Upper lobe of right lung (tissue), 1 donor: Measurements from ENCODE around the gene GRK3. TPM values are rescaled to one million over a fixed set of nuclear protein-coding genes. Genes with fewer than 3 reads are reported as not detected.

ENCODE experiments used
- ATAC-seq: fragments of 200-7000 bp; cut with Tn5 transposase; one replicate; pipeline ENCODE4 v1.9.1; 2020; ENCODE audit warnings: mild to moderate bottlenecking, moderate library complexity
- DNase-seq: peaks from one replicate; pipeline ENCODE4 v3.0.0-alpha.2; 2020
- H3K27ac ChIP-seq: fragments of 200-600 bp; one replicate; pipeline ENCODE4 v1.8.0; 2022
- H3K27me3 ChIP-seq: fragments of 200-600 bp; one replicate; pipeline ENCODE4 v1.8.0; 2022; ENCODE audit warnings: mild to moderate bottlenecking
- H3K36me3 ChIP-seq: fragments of 200-600 bp; one replicate; pipeline ENCODE4 v1.8.0; 2022
- H3K4me1 ChIP-seq: fragments of 200-600 bp; one replicate; pipeline ENCODE4 v1.8.0; 2022
- H3K4me3 ChIP-seq: fragments of 200-600 bp; one replicate; pipeline ENCODE4 v1.8.0; 2022; ENCODE audit warnings: mild to moderate bottlenecking
- H3K9me3 ChIP-seq: fragments of 200-600 bp; one replicate; pipeline ENCODE4 v1.8.0; 2022
- intact Hi-C: fragments of 100-400 bp; cut with DNase I; formaldehyde crosslinking; loops from one replicate; pipeline ENCODE4 v1.11.0; 2022
- total RNA-seq: library from RNA; stranded (reverse); fragmentation: NEBNext Ultra II Directional; extraction: Animal tissue kit (Norgen Biotek cat#: 25700); gene quantifications from one replicate; pipeline ENCODE4 v1.2.1, GENCODE V29; 2021
- TF ChIP-seq, protein P1 (sequence below): fragments of 200-600 bp; IDR thresholded peaks from one replicate; pipeline ENCODE4 v1.8.0; 2022; ENCODE audit warnings: antibody characterized with exemption
- donor health status: DM: no; HTN: yes; CAD: no; lungs with severe emphysema.

GRK3 gene
- total RNA-seq, 1 donor from 2014 or later: 26.0 TPM

DNA sequence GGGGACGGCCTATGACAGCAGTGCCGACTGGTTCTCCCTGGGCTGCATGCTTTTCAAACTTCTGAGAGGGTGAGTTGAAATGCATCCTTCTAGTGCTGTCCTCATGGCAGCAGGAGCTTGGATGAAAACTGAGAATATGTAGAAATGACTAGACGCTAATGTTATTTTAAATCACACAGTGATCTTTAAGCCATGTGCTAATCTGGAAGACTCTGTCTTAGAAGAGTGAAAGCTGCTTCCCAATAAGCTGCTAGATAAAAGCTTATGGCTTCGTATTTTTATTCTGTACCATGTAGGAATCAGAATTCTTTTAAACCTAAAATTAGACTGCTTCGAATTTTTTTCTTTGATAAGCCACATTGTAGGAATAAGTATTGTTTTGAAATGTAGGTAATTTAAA is 130.7 kb downstream of the GRK3 start:
- peaks cover 15% of the 10 kb centered on the region for H3K36me3 ChIP-seq
- no peak overlapping the region for H3K27ac ChIP-seq
- H3K9me3 ChIP-seq: no peaks in the 10 kb centered on the region
- DNase-seq: no peak
- no peaks in the 10 kb centered on the region for H3K27me3 ChIP-seq
- intact Hi-C loops: no loop called here
- TF ChIP-seq, protein P1, sequence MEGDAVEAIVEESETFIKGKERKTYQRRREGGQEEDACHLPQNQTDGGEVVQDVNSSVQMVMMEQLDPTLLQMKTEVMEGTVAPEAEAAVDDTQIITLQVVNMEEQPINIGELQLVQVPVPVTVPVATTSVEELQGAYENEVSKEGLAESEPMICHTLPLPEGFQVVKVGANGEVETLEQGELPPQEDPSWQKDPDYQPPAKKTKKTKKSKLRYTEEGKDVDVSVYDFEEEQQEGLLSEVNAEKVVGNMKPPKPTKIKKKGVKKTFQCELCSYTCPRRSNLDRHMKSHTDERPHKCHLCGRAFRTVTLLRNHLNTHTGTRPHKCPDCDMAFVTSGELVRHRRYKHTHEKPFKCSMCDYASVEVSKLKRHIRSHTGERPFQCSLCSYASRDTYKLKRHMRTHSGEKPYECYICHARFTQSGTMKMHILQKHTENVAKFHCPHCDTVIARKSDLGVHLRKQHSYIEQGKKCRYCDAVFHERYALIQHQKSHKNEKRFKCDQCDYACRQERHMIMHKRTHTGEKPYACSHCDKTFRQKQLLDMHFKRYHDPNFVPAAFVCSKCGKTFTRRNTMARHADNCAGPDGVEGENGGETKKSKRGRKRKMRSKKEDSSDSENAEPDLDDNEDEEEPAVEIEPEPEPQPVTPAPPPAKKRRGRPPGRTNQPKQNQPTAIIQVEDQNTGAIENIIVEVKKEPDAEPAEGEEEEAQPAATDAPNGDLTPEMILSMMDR: no peak
- ATAC-seq: no peak
- no peak overlapping the region for H3K4me3 ChIP-seq
- no peaks in the 10 kb centered on the region for H3K4me1 ChIP-seq

DNA sequence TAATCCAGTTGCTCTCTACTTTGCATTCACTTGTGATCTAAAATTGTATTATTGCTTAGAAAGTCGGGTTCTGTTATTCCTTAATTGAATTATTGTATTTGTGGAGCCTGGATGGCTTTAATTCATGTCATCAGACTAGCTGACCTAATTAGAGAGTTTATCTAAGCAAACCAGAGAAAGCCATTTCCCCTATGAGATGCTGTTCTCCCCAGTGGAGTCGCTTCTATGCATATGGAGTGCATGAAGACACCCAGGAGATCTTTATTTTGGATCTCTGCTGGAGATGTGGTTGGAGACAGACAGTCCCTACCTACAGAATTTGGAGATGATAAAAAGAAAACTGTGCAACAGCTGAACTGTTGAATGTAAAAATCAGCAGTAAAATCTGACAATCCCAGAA is 132.3 kb downstream of the GRK3 start:
- DNase-seq: no peak
- Histone ChIP-seq H3K4me3 (no peak overlapping the region), H3K27ac (no peak overlapping the region), H3K27me3 (no peaks in the 10 kb centered on the region), H3K9me3 (no peaks in the 10 kb centered on the region), H3K36me3 (peaks cover 4% of the 10 kb centered on the region), H3K4me1 (no peaks in the 10 kb centered on the region)
- no peak for ATAC-seq
- intact Hi-C loops: no loop called here
- TF ChIP-seq, protein P1: no peak

DNA sequence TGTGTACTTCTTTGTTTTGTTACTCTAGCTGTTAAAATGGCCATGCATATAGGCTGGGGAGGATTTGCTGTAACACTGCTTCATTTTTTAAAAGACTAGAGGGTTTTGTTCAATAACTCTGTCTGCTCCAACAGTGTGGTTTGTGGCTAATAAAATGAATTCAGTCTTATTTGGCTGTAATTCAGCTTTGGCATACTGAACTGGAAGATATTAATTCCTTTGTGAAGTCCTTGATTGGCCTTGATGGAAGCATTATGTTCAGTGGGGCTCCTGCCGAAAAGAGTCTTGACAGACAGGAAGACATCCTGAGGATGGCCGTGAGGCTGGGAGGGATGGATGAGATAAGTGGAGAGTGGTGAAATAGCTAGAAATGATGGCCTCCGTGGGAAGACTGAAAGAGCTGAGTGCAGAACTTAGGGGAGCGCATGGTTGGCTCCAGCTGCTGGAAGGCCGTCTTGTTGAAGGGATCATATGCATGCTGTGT is 132.7 kb downstream of the GRK3 start:
- Histone ChIP-seq H3K27me3 (no peaks in the 10 kb centered on the region), H3K4me3 (no peak overlapping the region), H3K4me1 (no peaks in the 10 kb centered on the region), H3K36me3 (no peaks in the 10 kb centered on the region), H3K27ac (no peak overlapping the region), H3K9me3 (no peaks in the 10 kb centered on the region)
- ATAC-seq (no peak), DNase-seq (no peak)
- intact Hi-C loops: no loop called here
- TF ChIP-seq, protein P1: no peak

DNA sequence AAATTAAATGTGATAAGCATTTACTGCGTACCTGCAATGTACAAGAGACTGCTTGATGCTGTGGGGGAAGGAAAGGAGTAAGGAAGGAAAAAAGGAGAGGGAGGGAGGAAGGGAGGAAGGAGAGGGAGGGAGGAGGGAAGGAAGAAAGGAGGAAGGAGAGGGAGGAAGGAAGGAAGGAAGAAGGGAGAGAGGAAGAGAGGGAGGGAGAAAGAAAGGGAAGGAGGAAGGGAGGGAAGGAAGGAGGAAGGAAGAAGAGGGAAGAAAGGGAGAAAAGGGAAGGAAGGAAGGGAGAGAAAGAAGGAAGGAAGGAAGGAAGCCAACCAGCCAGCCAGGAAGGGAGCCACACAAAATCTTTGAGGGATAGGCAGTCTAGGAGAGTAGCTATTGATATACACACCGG is 133.5 kb downstream of the GRK3 start:
- no peak overlapping the region for H3K4me3 ChIP-seq

DNA sequence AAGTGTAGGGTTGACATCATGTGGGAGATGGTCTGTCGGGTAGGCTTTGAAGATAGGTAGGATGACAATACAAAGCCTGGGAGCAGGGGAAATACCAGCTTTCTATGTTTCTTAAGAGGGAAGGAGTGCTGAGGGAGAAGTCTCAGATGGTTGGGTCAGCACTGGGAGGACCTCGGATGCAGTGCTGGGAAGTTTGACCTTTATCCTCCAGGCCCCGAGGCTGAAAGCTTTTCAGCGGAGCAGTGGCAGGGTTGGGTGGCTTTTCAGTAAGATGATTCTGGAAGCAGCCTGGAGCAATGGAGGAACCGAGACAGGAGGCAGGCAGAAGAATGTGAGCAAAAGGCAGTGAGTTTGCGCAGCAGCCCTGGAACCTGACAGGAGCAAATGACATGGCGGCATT is 134.0 kb downstream of the GRK3 start:
- Histone ChIP-seq H3K4me3 (no peak overlapping the region), H3K27me3 (no peaks in the 10 kb centered on the region), H3K27ac (no peak overlapping the region), H3K9me3 (no peaks in the 10 kb centered on the region), H3K4me1 (no peaks in the 10 kb centered on the region), H3K36me3 (no peaks in the 10 kb centered on the region)
- no peak for DNase-seq
- intact Hi-C loops: no loop called here
- ATAC-seq: no peak
- TF ChIP-seq, protein P1: no peak

More for the DNA sequence above, 133.5 kb downstream of the GRK3 start:
- Histone ChIP-seq H3K9me3 (no peaks in the 10 kb centered on the region), H3K27me3 (no peaks in the 10 kb centered on the region), H3K27ac (no peak overlapping the region), H3K4me1 (no peaks in the 10 kb centered on the region), H3K36me3 (no peaks in the 10 kb centered on the region)
- TF ChIP-seq, protein P1: no peak
- ATAC-seq (no peak), DNase-seq (no peak)
- intact Hi-C loops: no loop called here

DNA sequence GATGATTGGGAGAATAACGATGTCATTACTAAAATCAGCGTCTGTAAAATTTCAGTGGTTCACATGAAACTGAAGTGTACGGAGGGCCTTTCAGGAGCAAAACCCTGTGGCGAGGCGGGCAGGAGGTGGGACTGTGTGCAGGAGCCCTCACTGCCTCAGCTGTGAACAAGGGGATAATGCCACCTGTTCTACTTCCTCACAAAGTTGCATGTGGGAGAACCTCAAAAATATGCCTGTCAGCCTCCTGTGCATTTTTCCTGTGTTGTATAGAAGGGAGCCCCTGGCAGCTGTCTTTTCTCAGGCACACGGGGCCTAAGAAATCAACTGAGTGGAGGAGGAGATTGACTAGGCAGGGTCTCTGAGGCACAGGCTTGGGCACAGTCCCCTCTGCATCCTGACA is 134.5 kb downstream of the GRK3 start:
- ATAC-seq (no peak), DNase-seq (no peak)
- intact Hi-C loops: no loop called here
- Histone ChIP-seq H3K4me3 (no peak overlapping the region), H3K4me1 (no peaks in the 10 kb centered on the region), H3K36me3 (peaks cover 4% of the 10 kb centered on the region), H3K9me3 (no peaks in the 10 kb centered on the region), H3K27me3 (no peaks in the 10 kb centered on the region), H3K27ac (no peak overlapping the region)
- TF ChIP-seq, protein P1: no peak
